ENCODE data around the gene TASOR.

The TASOR gene

GRCh38 chr3:56664823-56665222 is 18.2 kb downstream of the TASOR start:
- TF ChIP-seq EP300 (IDR thresholded peaks at IDR 0.05; ENCODE audit: borderline replicate concordance) (no peak), EGR1 (IDR thresholded peaks at IDR 0.05) (no peak), NFIC (IDR thresholded peaks at IDR 0.05) (no peak), CEBPB (IDR thresholded peaks at IDR 0.05) (no peak), TEAD4 (IDR thresholded peaks at IDR 0.05) (no peak), FOXM1 (IDR thresholded peaks at IDR 0.05; ENCODE audit: borderline replicate concordance, low read depth) (no peak), CREB1 (IDR thresholded peaks at IDR 0.05; ENCODE audit: low read depth) (no peak), ZBTB7A (IDR thresholded peaks at IDR 0.05; ENCODE audit: low read depth) (no peak), YY1 (IDR thresholded peaks at IDR 0.05; ENCODE audit: low read depth) (no peak), RAD21 (IDR thresholded peaks at IDR 0.05; ENCODE audit: low read depth) (no peak), TAF1 (IDR thresholded peaks at IDR 0.05; ENCODE audit: low read depth) (no peak), TCF12 (IDR thresholded peaks at IDR 0.05; ENCODE audit: low read depth) (no peak)
- TF ChIP-seq, protein P1, sequence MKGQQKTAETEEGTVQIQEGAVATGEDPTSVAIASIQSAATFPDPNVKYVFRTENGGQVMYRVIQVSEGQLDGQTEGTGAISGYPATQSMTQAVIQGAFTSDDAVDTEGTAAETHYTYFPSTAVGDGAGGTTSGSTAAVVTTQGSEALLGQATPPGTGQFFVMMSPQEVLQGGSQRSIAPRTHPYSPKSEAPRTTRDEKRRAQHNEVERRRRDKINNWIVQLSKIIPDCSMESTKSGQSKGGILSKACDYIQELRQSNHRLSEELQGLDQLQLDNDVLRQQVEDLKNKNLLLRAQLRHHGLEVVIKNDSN (IDR thresholded peaks at IDR 0.05), result no peak
- TF ChIP-seq, protein P2, sequence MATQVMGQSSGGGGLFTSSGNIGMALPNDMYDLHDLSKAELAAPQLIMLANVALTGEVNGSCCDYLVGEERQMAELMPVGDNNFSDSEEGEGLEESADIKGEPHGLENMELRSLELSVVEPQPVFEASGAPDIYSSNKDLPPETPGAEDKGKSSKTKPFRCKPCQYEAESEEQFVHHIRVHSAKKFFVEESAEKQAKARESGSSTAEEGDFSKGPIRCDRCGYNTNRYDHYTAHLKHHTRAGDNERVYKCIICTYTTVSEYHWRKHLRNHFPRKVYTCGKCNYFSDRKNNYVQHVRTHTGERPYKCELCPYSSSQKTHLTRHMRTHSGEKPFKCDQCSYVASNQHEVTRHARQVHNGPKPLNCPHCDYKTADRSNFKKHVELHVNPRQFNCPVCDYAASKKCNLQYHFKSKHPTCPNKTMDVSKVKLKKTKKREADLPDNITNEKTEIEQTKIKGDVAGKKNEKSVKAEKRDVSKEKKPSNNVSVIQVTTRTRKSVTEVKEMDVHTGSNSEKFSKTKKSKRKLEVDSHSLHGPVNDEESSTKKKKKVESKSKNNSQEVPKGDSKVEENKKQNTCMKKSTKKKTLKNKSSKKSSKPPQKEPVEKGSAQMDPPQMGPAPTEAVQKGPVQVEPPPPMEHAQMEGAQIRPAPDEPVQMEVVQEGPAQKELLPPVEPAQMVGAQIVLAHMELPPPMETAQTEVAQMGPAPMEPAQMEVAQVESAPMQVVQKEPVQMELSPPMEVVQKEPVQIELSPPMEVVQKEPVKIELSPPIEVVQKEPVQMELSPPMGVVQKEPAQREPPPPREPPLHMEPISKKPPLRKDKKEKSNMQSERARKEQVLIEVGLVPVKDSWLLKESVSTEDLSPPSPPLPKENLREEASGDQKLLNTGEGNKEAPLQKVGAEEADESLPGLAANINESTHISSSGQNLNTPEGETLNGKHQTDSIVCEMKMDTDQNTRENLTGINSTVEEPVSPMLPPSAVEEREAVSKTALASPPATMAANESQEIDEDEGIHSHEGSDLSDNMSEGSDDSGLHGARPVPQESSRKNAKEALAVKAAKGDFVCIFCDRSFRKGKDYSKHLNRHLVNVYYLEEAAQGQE (IDR thresholded peaks at IDR 0.05; ENCODE audit: low read depth), result no peak
- TF ChIP-seq, protein P3, sequence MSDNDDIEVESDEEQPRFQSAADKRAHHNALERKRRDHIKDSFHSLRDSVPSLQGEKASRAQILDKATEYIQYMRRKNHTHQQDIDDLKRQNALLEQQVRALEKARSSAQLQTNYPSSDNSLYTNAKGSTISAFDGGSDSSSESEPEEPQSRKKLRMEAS (IDR thresholded peaks at IDR 0.05), result no peak

GRCh38 chr3:56655709-56656108 is 27.4 kb downstream of the TASOR start:
- no peak for TF ChIP-seq EP300 (IDR thresholded peaks at IDR 0.05; ENCODE audit: borderline replicate concordance)
- TF ChIP-seq ZBTB7A (IDR thresholded peaks at IDR 0.05; ENCODE audit: low read depth), result no peak
- TF ChIP-seq TAF1 (IDR thresholded peaks at IDR 0.05; ENCODE audit: low read depth), result no peak
- TF ChIP-seq, protein P1 (IDR thresholded peaks at IDR 0.05), result no peak
- TF ChIP-seq TCF12 (IDR thresholded peaks at IDR 0.05; ENCODE audit: low read depth), result no peak
- TF ChIP-seq YY1 (IDR thresholded peaks at IDR 0.05; ENCODE audit: low read depth), result no peak
- no peak for TF ChIP-seq RAD21 (IDR thresholded peaks at IDR 0.05; ENCODE audit: low read depth)
- TF ChIP-seq CREB1 (IDR thresholded peaks at IDR 0.05; ENCODE audit: low read depth), result no peak
- no peak for TF ChIP-seq EGR1 (IDR thresholded peaks at IDR 0.05)
- TF ChIP-seq CEBPB (IDR thresholded peaks at IDR 0.05), result no peak
- TF ChIP-seq TEAD4 (IDR thresholded peaks at IDR 0.05), result no peak
- TF ChIP-seq, protein P2 (IDR thresholded peaks at IDR 0.05; ENCODE audit: low read depth), result no peak
- no peak for TF ChIP-seq FOXM1 (IDR thresholded peaks at IDR 0.05; ENCODE audit: borderline replicate concordance, low read depth)
- no peak for TF ChIP-seq NFIC (IDR thresholded peaks at IDR 0.05)
- TF ChIP-seq, protein P3 (IDR thresholded peaks at IDR 0.05), result no peak

DNA sequence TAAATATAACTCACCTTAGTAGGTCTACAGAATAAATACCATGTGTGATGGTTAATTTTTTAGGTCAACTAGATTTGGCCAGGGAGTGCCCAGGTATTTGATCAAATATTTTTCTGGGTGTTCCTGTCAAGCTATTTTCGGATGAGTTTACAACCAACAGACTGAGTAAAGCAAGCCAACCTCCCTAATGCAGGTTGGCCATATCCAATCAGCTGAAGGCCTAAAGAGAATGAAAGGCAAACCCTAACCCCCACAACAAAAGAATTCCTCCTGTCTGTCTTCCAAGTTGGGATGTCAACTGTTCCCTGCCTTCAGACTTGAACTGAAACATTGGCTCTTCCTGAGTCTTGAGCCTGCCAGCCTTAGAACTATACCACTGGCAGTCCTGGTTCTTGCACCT is 28.6 kb downstream of the TASOR start:
- TF ChIP-seq TEAD4 (IDR thresholded peaks at IDR 0.05) (no peak), CREB1 (IDR thresholded peaks at IDR 0.05; ENCODE audit: low read depth) (no peak), EGR1 (IDR thresholded peaks at IDR 0.05) (no peak), EP300 (IDR thresholded peaks at IDR 0.05; ENCODE audit: borderline replicate concordance) (no peak), TAF1 (IDR thresholded peaks at IDR 0.05; ENCODE audit: low read depth) (no peak), YY1 (IDR thresholded peaks at IDR 0.05; ENCODE audit: low read depth) (no peak), FOXM1 (IDR thresholded peaks at IDR 0.05; ENCODE audit: borderline replicate concordance, low read depth) (no peak), RAD21 (IDR thresholded peaks at IDR 0.05; ENCODE audit: low read depth) (no peak), NFIC (IDR thresholded peaks at IDR 0.05) (no peak)
- TF ChIP-seq, protein P3 (IDR thresholded peaks at IDR 0.05), result no peak
- TF ChIP-seq, protein P2 (IDR thresholded peaks at IDR 0.05; ENCODE audit: low read depth), result no peak
- TF ChIP-seq, protein P1 (IDR thresholded peaks at IDR 0.05), result no peak
